BJ (cell line): ENCODE results near the gene LRRC15. TPM values are rescaled to one million over a fixed set of nuclear protein-coding genes. Genes with fewer than 3 reads are reported as not detected.

Source experiments
- CTCF ChIA-PET: fragments of 350-600 bp; formaldehyde crosslinking; extraction: SDS; loops from one replicate; lab custom pipeline; 2021; ENCODE audit warnings: antibody characterized with exemption, inconsistent platforms; lab: Yijun Ruan, JAX
- POLR2A ChIA-PET: fragments of 300-600 bp; sonication (Branson Sonifier 250); formaldehyde crosslinking; extraction: SDS; loops from one replicate; lab custom pipeline; 2021; ENCODE audit warnings: antibody characterized with exemption; lab: Charles Lee
- DNase-seq: peaks from one replicate; pipeline ENCODE4 v3.0.0-alpha.2; 2011; ENCODE audit warnings: low read depth
- H3K27me3 ChIP-seq: 2 replicates; pipeline ENCODE4 v1.6.0; 2011; ENCODE audit warnings: low read length; ENCODE audit not compliant: control insufficient read depth, insufficient read depth
- H3K36me3 ChIP-seq: 2 replicates; pipeline ENCODE4 v1.5.1; 2011; ENCODE audit warnings: low read length; ENCODE audit not compliant: control insufficient read depth, insufficient read depth
- H3K4me3 ChIP-seq: 2 replicates; pipeline ENCODE4 v1.5.1; 2011; ENCODE audit warnings: low read depth, mild to moderate bottlenecking, control low read depth, low read length
- polyA minus RNA-seq: library from RNA; depleted of rRNA, polyadenylated mRNA; stranded (reverse); fragments of >200 nt; gene quantifications from 2 replicates; pipeline ENCODE4 v1.2.3, GENCODE V29; 2011; rRNA and poly(A)+ RNA removed
- polyA plus RNA-seq: library from polyadenylated mRNA; depleted of rRNA; stranded (reverse); fragments of >200 nt; gene quantifications from 2 replicates; pipeline ENCODE4 v1.2.3, GENCODE V29; 2011; rRNA removed
- TF ChIP-seq, protein P1 (sequence below): IDR thresholded peaks from 2 replicates; pipeline ENCODE4 v1.5.1; 2011; ENCODE audit warnings: low read depth, mild to moderate bottlenecking, control low read depth, inconsistent platforms, low read length, moderate library complexity; ENCODE audit not compliant: insufficient read depth

Gene LRRC15
- polyA plus RNA-seq (0.67 and 1.2 TPM in 2 replicates), polyA minus RNA-seq (0.81 and 1.1 TPM in 2 replicates)

DNA sequence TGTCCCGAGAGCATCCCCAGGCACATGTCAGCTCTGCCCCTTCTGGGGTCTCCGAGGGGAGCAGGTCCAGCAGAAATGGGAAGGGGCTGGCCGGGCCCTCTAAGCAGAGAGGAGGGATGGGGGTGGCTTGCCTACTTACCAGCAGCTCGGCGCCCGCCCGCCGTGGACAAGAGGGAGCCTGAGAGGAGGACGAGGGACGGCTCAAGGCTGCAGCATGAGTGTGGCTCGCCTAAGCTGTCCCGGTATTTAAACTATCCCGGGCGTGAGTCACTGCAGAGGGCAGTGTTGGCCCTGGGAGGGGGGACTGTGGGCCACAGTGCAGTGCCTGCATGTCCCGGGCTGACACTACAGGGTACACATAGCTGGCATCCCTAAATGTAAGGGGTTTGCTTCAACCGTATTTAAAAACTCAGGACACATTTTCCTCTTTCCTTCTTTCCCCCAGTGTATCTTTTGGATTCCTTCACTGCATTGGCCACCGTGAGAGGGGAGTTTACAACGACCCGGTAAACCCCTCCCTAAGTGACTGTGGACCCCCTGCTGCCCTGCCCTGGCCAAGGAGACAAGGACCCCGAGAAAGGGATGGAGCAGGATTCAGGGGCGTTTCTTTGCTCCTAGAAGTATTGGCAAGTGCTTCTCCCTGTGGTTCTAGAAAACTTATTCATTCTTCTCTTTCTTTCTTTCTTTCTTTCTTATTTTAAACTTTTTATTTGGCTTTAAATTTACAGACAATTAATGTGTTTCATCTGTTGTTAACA is at the start of gene LRRC15:
LRRC15 (minus strand) TSS at position 222 of the 758 bp plus-strand sequence. CDS start 8,700 bp downstream, outside the sequence.
- no peak for DNase-seq
- CTCF ChIA-PET = interaction anchor here (0.7 to 3.2 kb wide), 3 partner anchors 11 to 25 kb away, joined by 3 to 16 read pairs (median 3); no protein-coding TSS in a partner anchor
- TF ChIP-seq, protein P1, sequence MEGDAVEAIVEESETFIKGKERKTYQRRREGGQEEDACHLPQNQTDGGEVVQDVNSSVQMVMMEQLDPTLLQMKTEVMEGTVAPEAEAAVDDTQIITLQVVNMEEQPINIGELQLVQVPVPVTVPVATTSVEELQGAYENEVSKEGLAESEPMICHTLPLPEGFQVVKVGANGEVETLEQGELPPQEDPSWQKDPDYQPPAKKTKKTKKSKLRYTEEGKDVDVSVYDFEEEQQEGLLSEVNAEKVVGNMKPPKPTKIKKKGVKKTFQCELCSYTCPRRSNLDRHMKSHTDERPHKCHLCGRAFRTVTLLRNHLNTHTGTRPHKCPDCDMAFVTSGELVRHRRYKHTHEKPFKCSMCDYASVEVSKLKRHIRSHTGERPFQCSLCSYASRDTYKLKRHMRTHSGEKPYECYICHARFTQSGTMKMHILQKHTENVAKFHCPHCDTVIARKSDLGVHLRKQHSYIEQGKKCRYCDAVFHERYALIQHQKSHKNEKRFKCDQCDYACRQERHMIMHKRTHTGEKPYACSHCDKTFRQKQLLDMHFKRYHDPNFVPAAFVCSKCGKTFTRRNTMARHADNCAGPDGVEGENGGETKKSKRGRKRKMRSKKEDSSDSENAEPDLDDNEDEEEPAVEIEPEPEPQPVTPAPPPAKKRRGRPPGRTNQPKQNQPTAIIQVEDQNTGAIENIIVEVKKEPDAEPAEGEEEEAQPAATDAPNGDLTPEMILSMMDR = no peak
- POLR2A ChIA-PET = no interaction called here
- no peak within 1 kb of the TSS for H3K4me3 ChIP-seq
- H3K27me3 ChIP-seq = peaks cover 2% of the 10 kb centered on the region
- no peaks in the 10 kb centered on the region for H3K36me3 ChIP-seq

GRCh38 chr3:194418671-194419070 is 49.1 kb upstream of the LRRC15 start:
- TF ChIP-seq, protein P1 = no peak
- CTCF ChIA-PET = no interaction called here
- DNase-seq = no peak
- H3K36me3 ChIP-seq = peaks cover 2% of the 10 kb centered on the region
- H3K27me3 ChIP-seq = no peaks in the 10 kb centered on the region
- POLR2A ChIA-PET = no interaction called here
- no peak overlapping the region for H3K4me3 ChIP-seq

DNA sequence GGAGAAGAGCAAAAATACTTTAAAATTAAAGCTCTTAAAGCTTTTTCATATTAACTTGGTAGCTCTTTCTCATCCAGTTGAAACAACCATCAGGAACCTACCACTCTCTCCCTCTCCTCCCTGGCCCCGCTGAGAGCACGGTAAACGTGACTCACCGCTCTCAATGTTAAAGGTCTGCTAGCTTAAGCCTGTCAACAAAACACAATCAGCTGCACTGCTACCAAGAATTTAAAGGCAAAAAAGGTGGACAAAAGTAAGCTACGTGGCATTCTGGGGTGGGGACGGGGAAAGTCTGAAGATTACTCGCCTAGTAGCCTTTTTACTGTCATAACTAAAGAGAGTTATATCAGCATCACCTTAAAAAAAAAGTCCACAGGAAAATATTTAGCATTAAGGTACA is 37.9 kb upstream of the LRRC15 start:
- H3K36me3 ChIP-seq = peaks cover 3% of the 10 kb centered on the region
- TF ChIP-seq, protein P1 = no peak
- no peaks in the 10 kb centered on the region for H3K27me3 ChIP-seq
- ChIA-PET POLR2A (no interaction called here), CTCF (interaction anchor here (1.3 to 17.9 kb wide), 2 partner anchors 40 to 70 kb away, joined by 3 to 347 read pairs; no protein-coding TSS in a partner anchor)
- no peak for DNase-seq
- no peak overlapping the region for H3K4me3 ChIP-seq

DNA sequence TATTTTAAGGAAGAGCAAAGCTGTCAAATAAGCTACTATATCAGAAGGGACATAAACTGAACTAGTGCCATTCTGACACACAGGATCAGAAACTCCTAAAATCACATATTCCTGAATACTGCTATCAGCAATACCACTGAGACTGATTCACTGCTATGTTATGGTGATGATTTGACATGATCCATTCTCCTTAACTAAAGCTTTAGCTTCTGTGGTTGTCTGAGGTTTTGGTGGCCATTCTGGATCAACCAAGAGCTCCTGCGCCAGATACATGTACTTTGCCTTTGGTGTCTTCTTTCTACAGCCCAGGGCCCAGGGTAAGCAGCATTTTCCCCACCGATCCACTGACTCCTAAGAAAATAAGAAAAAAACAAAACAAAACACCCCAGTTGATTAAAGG is 36.2 kb upstream of the LRRC15 start:
- no peaks in the 10 kb centered on the region for H3K27me3 ChIP-seq
- H3K36me3 ChIP-seq = peaks cover 1% of the 10 kb centered on the region; the same call in 1 of the 2 replicates
- no peak overlapping the region for H3K4me3 ChIP-seq
- ChIA-PET CTCF (interaction anchor here (1.0 to 17.9 kb wide), 6 partner anchors 10 to 68 kb away, joined by 3 to 347 read pairs (median 4); partner anchors contain the start of gene CPN2), POLR2A (interaction anchor here (0.7 kb wide), 1 partner anchor 9 kb away, joined by 4 read pairs; no protein-coding TSS in a partner anchor)
- DNase-seq = no peak
- TF ChIP-seq, protein P1 = no peak
